Activated naive CD4-positive, alpha-beta T cell treated with anti-CD3 and anti-CD28 coated beads, Interleukin-2, amount 50 U/mL, for 24 hours (primary cell): ENCODE measurements around the gene KCNA3.
A peak's percentile ranks its signal among the peaks of the same experiment; 100 is the strongest.

Experiments
- H3K27ac Mint-ChIP-seq: one replicate; pipeline ENCODE4 v1.8.0; 2021; ENCODE audit warnings: mild to moderate bottlenecking, mixed read lengths
- H3K27me3 Mint-ChIP-seq: one replicate; pipeline ENCODE4 v1.8.0; 2021; ENCODE audit warnings: mixed read lengths
- H3K36me3 Mint-ChIP-seq: one replicate; pipeline ENCODE4 v1.8.0; 2021; ENCODE audit warnings: mixed read lengths
- H3K4me1 Mint-ChIP-seq: one replicate; pipeline ENCODE4 v1.8.0; 2021; ENCODE audit warnings: mixed read lengths
- H3K4me3 Mint-ChIP-seq: one replicate; pipeline ENCODE4 v1.8.0; 2021; ENCODE audit warnings: mild to moderate bottlenecking, mixed read lengths
- H3K9me3 Mint-ChIP-seq: one replicate; pipeline ENCODE4 v1.8.0; 2021; ENCODE audit warnings: mixed read lengths

Gene KCNA3

GRCh38 chr1:110635434-110635833 lies 39.3 kb downstream of the KCNA3 start:
- Mint-ChIP-seq H3K9me3 (peaks cover 7% of the 10 kb centered on the region), H3K27ac (peak overlapping the region; percentile 87), H3K4me3 (peak overlapping the region; percentile 74), H3K4me1 (peaks cover 74% of the 10 kb centered on the region), H3K27me3 (no peaks in the 10 kb centered on the region), H3K36me3 (peaks cover 4% of the 10 kb centered on the region)

GRCh38 chr1:110634455-110635311 lies 40.1 kb downstream of the KCNA3 start:
- Mint-ChIP-seq H3K27me3 (no peaks in the 10 kb centered on the region), H3K36me3 (no peaks in the 10 kb centered on the region), H3K4me1 (peaks cover 67% of the 10 kb centered on the region), H3K4me3 (peak overlapping the region; percentile 74), H3K9me3 (no peaks in the 10 kb centered on the region), H3K27ac (peak overlapping the region; percentile 87)

GRCh38 chr1:110634086-110634454 lies 40.7 kb downstream of the KCNA3 start:
- Mint-ChIP-seq H3K9me3 (no peaks in the 10 kb centered on the region), H3K27ac (peak overlapping the region; percentile 87), H3K36me3 (no peaks in the 10 kb centered on the region), H3K27me3 (no peaks in the 10 kb centered on the region), H3K4me3 (no peak overlapping the region), H3K4me1 (peaks cover 64% of the 10 kb centered on the region)

GRCh38 chr1:110633646-110634030 lies 41.1 kb downstream of the KCNA3 start:
- Mint-ChIP-seq H3K9me3 (no peaks in the 10 kb centered on the region), H3K27ac (no peak overlapping the region), H3K36me3 (no peaks in the 10 kb centered on the region), H3K4me1 (peaks cover 60% of the 10 kb centered on the region), H3K4me3 (no peak overlapping the region), H3K27me3 (no peaks in the 10 kb centered on the region)

- Mint-ChIP-seq H3K27me3 (no peaks in the 10 kb centered on the region), H3K27ac (no peak overlapping the region), H3K4me3 (no peak overlapping the region), H3K9me3 (no peaks in the 10 kb centered on the region), H3K36me3 (no peaks in the 10 kb centered on the region), H3K4me1 (peaks cover 44% of the 10 kb centered on the region)
Observed at GRCh38 chr1:110631836-110632620, 42.7 kb downstream of the KCNA3 start.

- peaks cover 43% of the 10 kb centered on the region for H3K4me1 Mint-ChIP-seq
Observed at GRCh38 chr1:110630839-110631663, 43.7 kb downstream of the KCNA3 start.

GRCh38 chr1:110628323-110629105 lies 46.2 kb downstream of the KCNA3 start:
- Mint-ChIP-seq H3K27ac (no peak overlapping the region), H3K27me3 (no peaks in the 10 kb centered on the region), H3K9me3 (peaks cover 3% of the 10 kb centered on the region), H3K4me1 (peaks cover 19% of the 10 kb centered on the region), H3K4me3 (no peak overlapping the region), H3K36me3 (peaks cover 3% of the 10 kb centered on the region)

More at GRCh38 chr1:110630839-110631663, 43.7 kb downstream of the KCNA3 start:
- no peaks in the 10 kb centered on the region for H3K36me3 Mint-ChIP-seq
- H3K4me3 Mint-ChIP-seq, result no peak overlapping the region
- no peak overlapping the region for H3K27ac Mint-ChIP-seq
- H3K27me3 Mint-ChIP-seq, result no peaks in the 10 kb centered on the region
- H3K9me3 Mint-ChIP-seq, result no peaks in the 10 kb centered on the region

- Mint-ChIP-seq H3K4me1 (peaks cover 12% of the 10 kb centered on the region), H3K36me3 (peaks cover 4% of the 10 kb centered on the region), H3K27me3 (no peaks in the 10 kb centered on the region), H3K27ac (no peak overlapping the region), H3K4me3 (no peak overlapping the region), H3K9me3 (peaks cover 9% of the 10 kb centered on the region)
Observed at GRCh38 chr1:110627764-110628163, 47.0 kb downstream of the KCNA3 start.

- Mint-ChIP-seq H3K4me1 (peaks cover 12% of the 10 kb centered on the region), H3K36me3 (peaks cover 4% of the 10 kb centered on the region), H3K27me3 (no peaks in the 10 kb centered on the region), H3K9me3 (peaks cover 9% of the 10 kb centered on the region), H3K4me3 (no peak overlapping the region), H3K27ac (peak overlapping the region; percentile 10)
Observed at GRCh38 chr1:110626889-110627288, 47.9 kb downstream of the KCNA3 start.
